GM12864 (cell line): ENCODE measurements around the gene APOL1.

ENCODE experiments used
- DNase-seq: peaks from one replicate; pipeline ENCODE4 v3.0.0-alpha.2; 2011; ENCODE audit warnings: low read depth
- H3K4me3 ChIP-seq: 2 replicates; pipeline ENCODE4 v1.5.1; 2011; ENCODE audit warnings: mild to moderate bottlenecking, low read depth, low read length, control low read depth
- CTCF ChIP-seq: IDR thresholded peaks from 2 replicates; pipeline ENCODE4 v1.5.1; 2011; ENCODE audit warnings: low read depth, mild to moderate bottlenecking, moderate library complexity, low read length, control low read depth, inconsistent platforms; ENCODE audit errors: missing control alignments

APOL1 gene

GRCh38 chr22:36303115-36303467 is 50.2 kb downstream of the APOL1 start:
- DNase-seq = no peak
- TF ChIP-seq CTCF = no peak
- H3K4me3 ChIP-seq = no peak overlapping the region

GRCh38 chr22:36303874-36304273 is 50.9 kb downstream of the APOL1 start:
- H3K4me3 ChIP-seq = no peak overlapping the region
- no peak for TF ChIP-seq CTCF
- DNase-seq = no peak

- no peak for TF ChIP-seq CTCF
- no peak overlapping the region for H3K4me3 ChIP-seq
- no peak for DNase-seq
These were observed 51.5 kb downstream of the APOL1 start for GRCh38 chr22:36304429-36304828.

GRCh38 chr22:36305813-36306212 is 52.9 kb downstream of the APOL1 start:
- no peak for DNase-seq
- no peak for TF ChIP-seq CTCF
- no peak overlapping the region for H3K4me3 ChIP-seq

GRCh38 chr22:36306227-36306626 is 53.3 kb downstream of the APOL1 start:
- H3K4me3 ChIP-seq = no peak overlapping the region
- TF ChIP-seq CTCF = no peak
- no peak for DNase-seq

- no peak for DNase-seq
- TF ChIP-seq CTCF = no peak
- H3K4me3 ChIP-seq = no peak overlapping the region
These were observed 55.9 kb downstream of the APOL1 start for GRCh38 chr22:36308880-36309279.

GRCh38 chr22:36311386-36312085 is 58.6 kb downstream of the APOL1 start:
- no peak for TF ChIP-seq CTCF
- no peak for DNase-seq
- H3K4me3 ChIP-seq = no peak overlapping the region
